CD4-positive, alpha-beta T cell treated with Interleukin-10 for 1 hour (primary cell): ENCODE measurements around the gene S100A3.

ENCODE experiments used
- DNase-seq: peaks from one replicate; pipeline ENCODE4 v3.0.0-alpha.2; 2020

Gene S100A3

GRCh38 chr1:153507926-153508583, 41.0 kb downstream of the S100A3 start:
- no peak for DNase-seq

GRCh38 chr1:153506831-153507413, 42.1 kb downstream of the S100A3 start:
- no peak for DNase-seq

GRCh38 chr1:153506386-153506785, 42.7 kb downstream of the S100A3 start:
- DNase-seq = no peak

- DNase-seq = no peak
These were observed 43.5 kb downstream of the S100A3 start for GRCh38 chr1:153505576-153505975.

GRCh38 chr1:153503766-153504165, 45.3 kb downstream of the S100A3 start:
- no peak for DNase-seq

GRCh38 chr1:153498746-153499145, 50.3 kb downstream of the S100A3 start:
- no peak for DNase-seq
